GM12878 (cell line): Measurements from ENCODE around the gene CDH4. TPM values are rescaled to one million over a fixed set of nuclear protein-coding genes. Genes with fewer than 3 reads are reported as not detected.

Source experiments
- ATAC-seq: fragments of 200-7000 bp; cut with Tn5 transposase; 3 replicates; pipeline ENCODE4 v1.9.1; 2020; ENCODE audit warnings: mild to moderate bottlenecking, moderate library complexity
- BruUV-seq: library from RNA; stranded (reverse); fragments of 400-500 nt; replicated peaks from 2 replicates; lab custom pipeline; 2021; lab: Mats Ljungman, UMichigan
- CTCF ChIA-PET: fragments of 300-600 bp; sonication (Branson Sonifier 250); formaldehyde crosslinking; extraction: SDS; loops from one replicate; lab custom pipeline; 2021; ENCODE audit warnings: inconsistent platforms; lab: Yijun Ruan, JAX
- POLR2A ChIA-PET: fragments of 350-600 bp; formaldehyde crosslinking; extraction: SDS; loops from one replicate; lab custom pipeline; 2021; ENCODE audit warnings: inconsistent platforms; lab: Charles Lee
- RAD21 ChIA-PET: fragments of 300-600 bp; sonication (Branson Sonifier 250); formaldehyde crosslinking; loops from one replicate; lab custom pipeline; 2023; ENCODE audit warnings: antibody characterized with exemption; ENCODE audit not compliant: unreplicated experiment; lab: Charles Lee
- SMC1A ChIA-PET: fragments of 300-600 bp; sonication (Branson Sonifier 250); formaldehyde crosslinking; loops from one replicate; lab custom pipeline; 2023; ENCODE audit not compliant: unreplicated experiment, uncharacterized antibody; lab: Charles Lee
- DNase-seq: peaks from one replicate; pipeline ENCODE4 v3.0.0-alpha.2; 2011; ENCODE audit warnings: low read depth, low spot score
- FAIRE-seq: peaks from 3 replicates; lab custom pipeline; 2011; peaks lifted over from hg19 to GRCh38; lab: Jason Lieb, UNC
- H2AFZ ChIP-seq: 2 replicates; pipeline ENCODE4 v1.6.0; 2011; ENCODE audit warnings: low read depth, low read length, control low read depth; ENCODE audit not compliant: control insufficient read depth
- H3K27ac ChIP-seq: 2 replicates; pipeline ENCODE4 v1.5.1; 2011; ENCODE audit warnings: control low read depth; ENCODE audit not compliant: control insufficient read depth, insufficient read depth
- H3K27me3 ChIP-seq, 2 experiments: replicated peaks in 1 of 2; 2 replicates each; pipeline versions ENCODE4 v1.6.0 to v1.6.1; 2011; ENCODE audit warnings: low read length in 1 of 2; ENCODE audit not compliant: control insufficient read depth in 2 of 2, insufficient read depth in 2 of 2
- H3K36me3 ChIP-seq, 2 experiments: 2 replicates each; pipeline ENCODE4 v1.5.1; 2011; ENCODE audit warnings: low read length in 1 of 2; ENCODE audit not compliant: control insufficient read depth in 2 of 2, insufficient read depth in 2 of 2
- H3K4me1 ChIP-seq: 2 replicates; pipeline ENCODE4 v1.6.1; 2011; ENCODE audit warnings: mild to moderate bottlenecking, low read length, moderate library complexity, mixed read lengths; ENCODE audit not compliant: control insufficient read depth, insufficient read depth
- H3K4me2 ChIP-seq: 2 replicates; pipeline ENCODE4 v1.6.0; 2011; ENCODE audit warnings: control low read depth; ENCODE audit not compliant: control insufficient read depth, insufficient read depth
- H3K4me3 ChIP-seq: fragments of 200-600 bp; sonication (generic); 2 replicates; pipeline ENCODE4 v1.5.1; 2016
- H3K79me2 ChIP-seq: 2 replicates; pipeline ENCODE4 v1.6.0; 2011; ENCODE audit warnings: low read length; ENCODE audit not compliant: control insufficient read depth, insufficient read depth
- H3K9ac ChIP-seq: 2 replicates; pipeline ENCODE4 v1.8.0; 2011; ENCODE audit warnings: low read length, control low read depth, mixed read lengths; ENCODE audit not compliant: control insufficient read depth, insufficient read depth
- H3K9me3 ChIP-seq: replicated peaks from 3 replicates; pipeline ENCODE4 v1.5.1; 2011; ENCODE audit warnings: mild to moderate bottlenecking, low read length; ENCODE audit not compliant: control insufficient read depth, insufficient read depth
- H4K20me1 ChIP-seq: 2 replicates; pipeline ENCODE4 v1.6.0; 2011; ENCODE audit not compliant: control insufficient read depth, insufficient read depth
- BACH1 ChIP-seq: fragments of 450-650 bp; IDR thresholded peaks from 2 replicates; pipeline ENCODE4 v1.6.1; 2017; ENCODE audit warnings: mild to moderate bottlenecking, borderline replicate concordance
- KAT2A ChIP-seq: conservative IDR thresholded peaks from 2 replicates; pipeline ENCODE4 v1.6.1; 2011; ENCODE audit warnings: low read depth, low read length; ENCODE audit not compliant: control insufficient read depth
- MAX ChIP-seq: IDR thresholded peaks from 2 replicates; pipeline ENCODE4 v1.6.1; 2012; ENCODE audit warnings: low read depth, low read length, improper control_type of control experiment
- PAX5 ChIP-seq: IDR thresholded peaks from 2 replicates; pipeline ENCODE4 v1.6.1; 2011; ENCODE audit warnings: low read depth, low read length, borderline replicate concordance
- RELA ChIP-seq: fragments of 450-650 bp; IDR thresholded peaks from 2 replicates; pipeline ENCODE4 v1.8.0; 2014; ENCODE audit warnings: borderline replicate concordance; ENCODE audit not compliant: partially characterized antibody
- REST ChIP-seq: IDR thresholded peaks from 2 replicates; pipeline ENCODE4 v1.6.1; 2012; ENCODE audit warnings: mild to moderate bottlenecking, low read depth, low read length
- RUNX3 ChIP-seq: IDR thresholded peaks from 2 replicates; pipeline ENCODE4 v1.6.1; 2012; ENCODE audit warnings: low read length, inconsistent platforms
- SKIL ChIP-seq: fragments of 450-650 bp; IDR thresholded peaks from 2 replicates; pipeline ENCODE4 v1.6.1; 2017; ENCODE audit warnings: mild to moderate bottlenecking, low read depth, inconsistent platforms; ENCODE audit not compliant: poor library complexity, severe bottlenecking
- ZNF217 ChIP-seq: fragments of 450-650 bp; IDR thresholded peaks from 2 replicates; pipeline ENCODE4 v1.6.1; 2017; ENCODE audit warnings: antibody characterized with exemption, mild to moderate bottlenecking
- ZNF384 ChIP-seq: IDR thresholded peaks from 2 replicates; pipeline ENCODE4 v1.6.1; 2012; ENCODE audit warnings: low read depth, mild to moderate bottlenecking, low read length, improper control_type of control experiment, borderline replicate concordance
- WGBS: methylation state at CpG from one replicate; pipeline ENCODE4 v1.1.6; 2016; ENCODE audit warnings: low lambda C conversion rate; ENCODE audit not compliant: insufficient replicate concordance, insufficient coverage; ENCODE audit errors: missing lambda C conversion rate; 5-methylcytosine and 5-hydroxymethylcytosine counted together
- in situ Hi-C: fragments of 300-500 bp; cut with MboI; formaldehyde crosslinking; loops from 9 replicates; pipeline ENCODE4 v1.14.3; 2018; ENCODE audit warnings: mixed read lengths
- intact Hi-C: fragments of 100-400 bp; cut with micrococcal nuclease; formaldehyde crosslinking; loops from one replicate; pipeline ENCODE4 v1.14.2; 2022; ENCODE audit not compliant: unreplicated experiment
- polyA plus RNA-seq, 11 experiments: library from polyadenylated mRNA; depleted of rRNA in 4 of 11; unstranded in 6 of 11; stranded (reverse) in 5 of 11; fragments of >200 nt; fragmentation: Nextera tagmentation in 4 of 11; fragmentation: Illumina TruSeq in 1 of 11; extraction: Ambion mirVana in 4 of 11; extraction: Trizol in 1 of 11; gene quantifications; 1 replicate in 1 of 11; 2 replicates in 10 of 11; pipeline versions ENCODE4 v1.2.1 to v1.2.3, GENCODE V29; 2011 to 2016; ENCODE audit warnings: inconsistent platforms in 2 of 11, missing spikeins in 2 of 11, low read depth in 1 of 11
- total RNA-seq, 4 experiments: library from RNA; depleted of rRNA in 3 of 4; stranded (reverse); fragments of >200 nt in 3 of 4; fragmentation: Illumina TruSeq in 1 of 4; extraction: Trizol in 1 of 4; gene quantifications; 2 replicates each; pipeline versions ENCODE4 v1.2.1 to v1.2.3, GENCODE V29; 2013 to 2021
- TF ChIP-seq, protein P1 (sequence below): IDR thresholded peaks from 2 replicates; pipeline ENCODE4 v1.6.1; 2012; ENCODE audit warnings: low read depth, low read length, improper control_type of control experiment
- TF ChIP-seq, protein P2 (sequence below): fragments of 150-350 bp; IDR thresholded peaks from 2 replicates; pipeline ENCODE4 v1.6.1; 2014; ENCODE audit warnings: mild to moderate bottlenecking, low read depth, low read length
- TF ChIP-seq, protein P3 (sequence below): fragments of 450-650 bp; IDR thresholded peaks from 2 replicates; pipeline ENCODE4 v1.6.1; 2016; ENCODE audit warnings: mild to moderate bottlenecking

Gene CDH4
- total and polyA plus RNA-seq, 10 of the 15 experiments (the other 5 are each of a cell fraction or from before 2014, with no cell fraction given): not detected

- ChIA-PET POLR2A (no interaction called here), CTCF (no interaction called here), SMC1A (no interaction called here), RAD21 (no interaction called here)
- Histone ChIP-seq H3K9ac (no peak overlapping the region), H4K20me1 (no peaks in the 10 kb centered on the region), H3K4me2 (no peak overlapping the region), H3K36me3 (no peaks in the 10 kb centered on the region), H3K4me3 (no peak overlapping the region), H3K27me3 (no peaks in the 10 kb centered on the region), H3K79me2 (no peaks in the 10 kb centered on the region), H3K9me3 (no peaks in the 10 kb centered on the region), H3K4me1 (no peaks in the 10 kb centered on the region), H3K27ac (no peak overlapping the region), H2AFZ (no peak overlapping the region)
- DNase-seq (no peak), FAIRE-seq (no peak), ATAC-seq (no peak)
- no TSS peak for BruUV-seq
- in situ Hi-C loops: no loop called here
- intact Hi-C loops: no loop called here
- WGBS: 48% methylated on average over 32 of the region's 32 CpGs
- no peak for TF ChIP-seq RUNX3
- TF ChIP-seq KAT2A: no peak
- no peak for TF ChIP-seq ZNF217
- TF ChIP-seq RELA: no peak
- no peak for TF ChIP-seq PAX5
- TF ChIP-seq, protein P1, sequence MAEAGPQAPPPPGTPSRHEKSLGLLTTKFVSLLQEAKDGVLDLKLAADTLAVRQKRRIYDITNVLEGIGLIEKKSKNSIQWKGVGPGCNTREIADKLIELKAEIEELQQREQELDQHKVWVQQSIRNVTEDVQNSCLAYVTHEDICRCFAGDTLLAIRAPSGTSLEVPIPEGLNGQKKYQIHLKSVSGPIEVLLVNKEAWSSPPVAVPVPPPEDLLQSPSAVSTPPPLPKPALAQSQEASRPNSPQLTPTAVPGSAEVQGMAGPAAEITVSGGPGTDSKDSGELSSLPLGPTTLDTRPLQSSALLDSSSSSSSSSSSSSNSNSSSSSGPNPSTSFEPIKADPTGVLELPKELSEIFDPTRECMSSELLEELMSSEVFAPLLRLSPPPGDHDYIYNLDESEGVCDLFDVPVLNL: no peak
- no peak for TF ChIP-seq REST
- TF ChIP-seq SKIL: no peak
- TF ChIP-seq, protein P2, sequence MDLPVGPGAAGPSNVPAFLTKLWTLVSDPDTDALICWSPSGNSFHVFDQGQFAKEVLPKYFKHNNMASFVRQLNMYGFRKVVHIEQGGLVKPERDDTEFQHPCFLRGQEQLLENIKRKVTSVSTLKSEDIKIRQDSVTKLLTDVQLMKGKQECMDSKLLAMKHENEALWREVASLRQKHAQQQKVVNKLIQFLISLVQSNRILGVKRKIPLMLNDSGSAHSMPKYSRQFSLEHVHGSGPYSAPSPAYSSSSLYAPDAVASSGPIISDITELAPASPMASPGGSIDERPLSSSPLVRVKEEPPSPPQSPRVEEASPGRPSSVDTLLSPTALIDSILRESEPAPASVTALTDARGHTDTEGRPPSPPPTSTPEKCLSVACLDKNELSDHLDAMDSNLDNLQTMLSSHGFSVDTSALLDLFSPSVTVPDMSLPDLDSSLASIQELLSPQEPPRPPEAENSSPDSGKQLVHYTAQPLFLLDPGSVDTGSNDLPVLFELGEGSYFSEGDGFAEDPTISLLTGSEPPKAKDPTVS: no peak
- TF ChIP-seq ZNF384: no peak
- no peak for TF ChIP-seq BACH1
- TF ChIP-seq, protein P3, sequence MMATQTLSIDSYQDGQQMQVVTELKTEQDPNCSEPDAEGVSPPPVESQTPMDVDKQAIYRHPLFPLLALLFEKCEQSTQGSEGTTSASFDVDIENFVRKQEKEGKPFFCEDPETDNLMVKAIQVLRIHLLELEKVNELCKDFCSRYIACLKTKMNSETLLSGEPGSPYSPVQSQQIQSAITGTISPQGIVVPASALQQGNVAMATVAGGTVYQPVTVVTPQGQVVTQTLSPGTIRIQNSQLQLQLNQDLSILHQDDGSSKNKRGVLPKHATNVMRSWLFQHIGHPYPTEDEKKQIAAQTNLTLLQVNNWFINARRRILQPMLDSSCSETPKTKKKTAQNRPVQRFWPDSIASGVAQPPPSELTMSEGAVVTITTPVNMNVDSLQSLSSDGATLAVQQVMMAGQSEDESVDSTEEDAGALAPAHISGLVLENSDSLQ: no peak
- TF ChIP-seq MAX: no peak
Measured at GRCh38 chr20:61665528-61666470, 413.7 kb downstream of the CDH4 start.
